ENCODE results near the gene TBC1D19. TPM values are rescaled to one million over a fixed set of nuclear protein-coding genes. Genes with fewer than 3 reads are reported as not detected.

The TBC1D19 gene
- total RNA-seq, 1 donor from 2014 or later = 4.5 TPM

GRCh38 chr4:26729027-26729426, 145.1 kb downstream of the TBC1D19 start:
- intact Hi-C loops (cut with micrococcal nuclease) = loop anchor here (10.0 kb wide), 1 partner anchor 164 kb away; no protein-coding TSS in a partner anchor
- Mint-ChIP-seq H3K36me3 (ENCODE audit: low read depth) (no peaks in the 10 kb centered on the region), H3K4me3 (ENCODE audit: low read depth) (no peak overlapping the region), H3K27me3 (ENCODE audit: low read depth) (peaks cover 4% of the 10 kb centered on the region), H3K9me3 (no peaks in the 10 kb centered on the region), H3K27ac (no peak overlapping the region), H3K4me1 (ENCODE audit: low read depth) (peaks cover 11% of the 10 kb centered on the region)
- DNase-seq (ENCODE audit: low spot score) = no peak

DNA sequence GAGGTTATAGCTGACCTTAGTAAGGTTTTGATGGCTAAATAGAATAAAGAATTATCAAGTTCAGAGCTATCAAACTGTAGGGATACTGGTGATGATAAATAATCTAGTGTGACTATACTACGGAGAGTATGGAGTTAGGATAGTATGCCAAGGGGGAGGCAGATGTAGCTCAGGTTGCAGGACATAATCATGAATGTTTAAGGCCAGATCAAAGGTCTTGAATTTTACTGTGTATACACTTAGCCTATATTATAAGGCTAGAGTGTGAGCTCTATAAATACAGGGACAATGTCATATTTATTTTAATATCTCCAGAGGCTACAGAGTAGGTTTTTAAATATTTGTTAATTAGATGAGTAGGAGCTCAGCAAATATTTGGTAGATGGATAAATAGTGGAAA, 145.7 kb downstream of the TBC1D19 start:
- no peak overlapping the region for H3K27ac Mint-ChIP-seq
- peaks cover 11% of the 10 kb centered on the region for H3K4me1 Mint-ChIP-seq (ENCODE audit: low read depth)
- intact Hi-C loops (cut with micrococcal nuclease) = loop anchor here (10.0 kb wide), 1 partner anchor 165 kb away; no protein-coding TSS in a partner anchor
- no peaks in the 10 kb centered on the region for H3K36me3 Mint-ChIP-seq (ENCODE audit: low read depth)
- peaks cover 4% of the 10 kb centered on the region for H3K27me3 Mint-ChIP-seq (ENCODE audit: low read depth)
- no peak for DNase-seq (ENCODE audit: low spot score)
- H3K4me3 Mint-ChIP-seq (ENCODE audit: low read depth) = no peak overlapping the region
- H3K9me3 Mint-ChIP-seq = no peaks in the 10 kb centered on the region

DNA sequence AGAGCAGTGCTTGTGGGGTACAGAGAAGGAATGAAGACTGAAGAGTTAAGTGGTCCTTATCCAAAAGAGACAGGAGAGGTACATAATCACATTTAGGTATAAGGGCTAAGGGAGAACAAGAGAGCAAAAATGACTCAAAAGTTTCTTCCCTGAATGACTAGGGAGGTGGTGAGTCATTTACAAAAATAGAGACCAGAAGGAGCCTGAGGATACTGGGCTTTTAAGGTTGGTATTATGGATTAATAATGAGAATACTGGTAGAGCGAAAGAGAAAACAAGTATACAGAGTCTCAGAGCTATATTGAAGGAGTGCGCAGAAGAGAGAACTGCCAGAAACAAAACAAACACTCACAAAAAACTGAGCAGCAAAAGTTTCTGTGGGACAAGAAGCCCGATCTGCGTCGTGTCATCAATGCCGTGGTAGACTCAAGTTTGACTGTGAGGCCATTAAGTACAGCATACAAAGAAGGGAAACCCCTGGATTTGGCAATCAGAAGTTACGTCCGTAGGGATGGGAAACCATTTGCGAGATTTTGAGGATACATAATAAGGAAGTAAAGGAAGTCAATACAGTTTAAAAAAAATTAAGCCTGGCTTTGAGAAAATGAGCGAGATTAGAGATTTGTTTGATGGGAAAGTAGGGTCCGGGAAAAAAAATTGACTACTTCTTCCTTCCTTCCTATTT, 147.6 kb downstream of the TBC1D19 start:
- Mint-ChIP-seq H3K4me1 (ENCODE audit: low read depth) (peaks cover 11% of the 10 kb centered on the region), H3K9me3 (no peaks in the 10 kb centered on the region), H3K27ac (no peak overlapping the region), H3K36me3 (ENCODE audit: low read depth) (no peaks in the 10 kb centered on the region), H3K27me3 (ENCODE audit: low read depth) (peaks cover 4% of the 10 kb centered on the region), H3K4me3 (ENCODE audit: low read depth) (no peak overlapping the region)
- intact Hi-C loops (cut with micrococcal nuclease) = loop anchor here (1.0 to 5.0 kb wide), 2 partner anchors 15 to 281 kb away; no protein-coding TSS in a partner anchor
- no peak for DNase-seq (ENCODE audit: low spot score)

DNA sequence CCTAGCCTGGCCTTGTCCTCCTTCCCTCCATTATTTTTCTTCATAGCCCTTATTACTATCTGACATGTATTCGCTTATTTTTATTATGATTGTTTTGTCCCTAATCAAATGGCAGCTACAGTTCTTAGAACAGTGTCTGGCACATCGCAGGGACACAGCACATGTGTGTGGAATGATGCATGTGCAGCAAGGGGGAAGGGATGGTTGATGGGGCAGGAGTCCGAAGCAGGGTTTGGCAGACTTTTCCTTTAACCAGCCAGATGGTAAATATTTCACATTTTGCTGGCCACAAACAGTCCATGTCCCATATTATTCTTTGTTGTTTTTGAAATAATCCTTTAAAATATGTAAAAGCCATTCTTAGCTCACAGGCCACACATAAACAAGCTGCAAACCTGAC, 148.5 kb downstream of the TBC1D19 start:
- Mint-ChIP-seq H3K27me3 (ENCODE audit: low read depth) (peaks cover 6% of the 10 kb centered on the region), H3K4me1 (ENCODE audit: low read depth) (peaks cover 11% of the 10 kb centered on the region), H3K9me3 (no peaks in the 10 kb centered on the region), H3K27ac (no peak overlapping the region), H3K4me3 (ENCODE audit: low read depth) (no peak overlapping the region), H3K36me3 (ENCODE audit: low read depth) (no peaks in the 10 kb centered on the region)
- intact Hi-C loops (cut with micrococcal nuclease) = loop anchor here (5.0 kb wide), 1 partner anchor 280 kb away; no protein-coding TSS in a partner anchor
- DNase-seq (ENCODE audit: low spot score) = no peak

- Mint-ChIP-seq H3K4me3 (ENCODE audit: low read depth) (no peak overlapping the region), H3K27me3 (ENCODE audit: low read depth) (peaks cover 8% of the 10 kb centered on the region), H3K9me3 (no peaks in the 10 kb centered on the region), H3K4me1 (ENCODE audit: low read depth) (peaks cover 1% of the 10 kb centered on the region), H3K27ac (no peak overlapping the region), H3K36me3 (ENCODE audit: low read depth) (no peaks in the 10 kb centered on the region)
- intact Hi-C loops (cut with micrococcal nuclease) = no loop called here
- no peak for DNase-seq (ENCODE audit: low spot score)
These were observed 152.7 kb downstream of the TBC1D19 start for GRCh38 chr4:26736621-26737020.

DNA sequence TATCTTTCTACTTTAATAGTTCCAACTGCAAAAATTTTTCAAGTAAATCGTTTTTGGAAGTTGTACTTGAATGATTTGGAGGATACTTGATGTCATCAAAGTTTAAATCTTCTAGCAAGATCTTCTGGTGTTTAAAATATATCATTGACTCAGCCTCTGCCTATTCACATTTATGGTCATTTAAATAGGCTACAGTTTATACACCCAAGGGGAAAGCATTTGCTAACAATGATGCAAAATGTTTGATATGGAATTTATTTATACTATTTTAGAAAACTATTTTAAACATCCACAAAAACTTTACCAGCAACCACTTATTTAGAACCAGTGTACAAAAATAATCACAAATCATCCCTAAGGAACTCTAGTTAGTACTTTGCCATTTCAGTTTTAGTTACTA, 153.5 kb downstream of the TBC1D19 start:
- no peak for DNase-seq (ENCODE audit: low spot score)
- intact Hi-C loops (cut with micrococcal nuclease) = no loop called here
- H3K36me3 Mint-ChIP-seq (ENCODE audit: low read depth) = no peaks in the 10 kb centered on the region
- H3K4me1 Mint-ChIP-seq (ENCODE audit: low read depth) = no peaks in the 10 kb centered on the region
- H3K27ac Mint-ChIP-seq = no peak overlapping the region
- no peak overlapping the region for H3K4me3 Mint-ChIP-seq (ENCODE audit: low read depth)
- H3K9me3 Mint-ChIP-seq = no peaks in the 10 kb centered on the region
- H3K27me3 Mint-ChIP-seq (ENCODE audit: low read depth) = peaks cover 12% of the 10 kb centered on the region

DNA sequence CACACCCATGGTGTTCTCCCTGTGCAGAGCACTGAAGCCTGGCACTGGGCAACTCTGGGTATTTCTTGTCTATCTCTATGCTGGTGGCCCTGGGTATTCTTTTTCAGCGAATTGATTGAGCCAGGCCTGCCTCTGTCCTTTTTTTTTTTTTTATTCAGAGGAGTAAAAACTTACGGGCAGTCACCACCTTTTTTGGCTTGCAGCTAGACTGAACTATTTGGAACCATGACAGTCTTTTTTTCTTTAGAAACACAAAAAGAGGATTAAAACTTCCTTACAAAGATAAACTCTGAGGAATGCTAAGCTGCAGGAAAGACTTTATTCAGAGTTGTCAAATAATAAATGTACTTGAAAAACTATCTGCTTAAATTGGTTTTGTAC, 157.6 kb downstream of the TBC1D19 start:
- no peak overlapping the region for H3K27ac Mint-ChIP-seq
- H3K4me1 Mint-ChIP-seq (ENCODE audit: low read depth) = peaks cover 4% of the 10 kb centered on the region
- no peak overlapping the region for H3K4me3 Mint-ChIP-seq (ENCODE audit: low read depth)
- intact Hi-C loops (cut with micrococcal nuclease) = loop anchor here (10.0 kb wide), 1 partner anchor 143 kb away; no protein-coding TSS in a partner anchor
- no peak for DNase-seq (ENCODE audit: low spot score)
- H3K36me3 Mint-ChIP-seq (ENCODE audit: low read depth) = peaks cover 5% of the 10 kb centered on the region
- peaks cover 5% of the 10 kb centered on the region for H3K9me3 Mint-ChIP-seq
- H3K27me3 Mint-ChIP-seq (ENCODE audit: low read depth) = peaks cover 20% of the 10 kb centered on the region

- H3K27ac Mint-ChIP-seq = no peak overlapping the region
- intact Hi-C loops (cut with micrococcal nuclease) = loop anchor here (1.0 to 10.0 kb wide), 6 partner anchors 16 to 265 kb away; no protein-coding TSS in a partner anchor
- no peak overlapping the region for H3K4me3 Mint-ChIP-seq (ENCODE audit: low read depth)
- H3K27me3 Mint-ChIP-seq (ENCODE audit: low read depth) = peaks cover 19% of the 10 kb centered on the region
- peaks cover 5% of the 10 kb centered on the region for H3K36me3 Mint-ChIP-seq (ENCODE audit: low read depth)
- H3K4me1 Mint-ChIP-seq (ENCODE audit: low read depth) = peaks cover 23% of the 10 kb centered on the region
- peaks cover 6% of the 10 kb centered on the region for H3K9me3 Mint-ChIP-seq
- DNase-seq (ENCODE audit: low spot score) = no peak
These were observed 162.9 kb downstream of the TBC1D19 start for GRCh38 chr4:26746802-26747213.

GRCh38 chr4:26748811-26749210, 164.9 kb downstream of the TBC1D19 start:
- H3K4me1 Mint-ChIP-seq (ENCODE audit: low read depth) = peaks cover 27% of the 10 kb centered on the region
- peaks cover 5% of the 10 kb centered on the region for H3K36me3 Mint-ChIP-seq (ENCODE audit: low read depth)
- intact Hi-C loops (cut with micrococcal nuclease) = loop anchor here (5.0 to 10.0 kb wide), 4 partner anchors 108 to 263 kb away; no protein-coding TSS in a partner anchor
- H3K4me3 Mint-ChIP-seq (ENCODE audit: low read depth) = no peak overlapping the region
- peaks cover 6% of the 10 kb centered on the region for H3K9me3 Mint-ChIP-seq
- H3K27ac Mint-ChIP-seq = no peak overlapping the region
- no peak for DNase-seq (ENCODE audit: low spot score)
- peaks cover 9% of the 10 kb centered on the region for H3K27me3 Mint-ChIP-seq (ENCODE audit: low read depth)

DNA sequence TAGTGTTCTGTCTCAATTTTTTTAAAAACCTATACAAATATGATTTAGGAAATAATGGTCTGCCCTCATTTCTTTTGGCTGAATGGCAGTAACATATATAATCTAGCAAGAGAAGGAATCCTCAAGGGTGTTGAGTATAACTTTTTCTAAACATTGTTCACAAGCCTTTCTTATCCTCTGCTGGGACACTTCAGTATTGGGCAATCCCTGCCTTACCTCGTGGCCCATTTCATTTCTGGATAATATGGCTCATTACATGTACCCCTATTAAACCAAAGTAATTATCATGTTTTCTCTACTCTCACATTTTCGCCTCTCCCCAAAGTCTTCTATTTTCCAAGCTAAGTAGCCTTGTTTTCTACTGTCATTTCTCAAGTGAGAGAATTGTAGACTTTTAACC, 166.0 kb downstream of the TBC1D19 start:
- Mint-ChIP-seq H3K27ac (no peak overlapping the region), H3K9me3 (peaks cover 6% of the 10 kb centered on the region), H3K4me1 (ENCODE audit: low read depth) (peaks cover 27% of the 10 kb centered on the region), H3K27me3 (ENCODE audit: low read depth) (peaks cover 8% of the 10 kb centered on the region), H3K4me3 (ENCODE audit: low read depth) (no peak overlapping the region), H3K36me3 (ENCODE audit: low read depth) (peaks cover 5% of the 10 kb centered on the region)
- intact Hi-C loops (cut with micrococcal nuclease) = loop anchor here (5.0 to 10.0 kb wide), 4 partner anchors 107 to 262 kb away; no protein-coding TSS in a partner anchor
- DNase-seq (ENCODE audit: low spot score) = no peak

DNA sequence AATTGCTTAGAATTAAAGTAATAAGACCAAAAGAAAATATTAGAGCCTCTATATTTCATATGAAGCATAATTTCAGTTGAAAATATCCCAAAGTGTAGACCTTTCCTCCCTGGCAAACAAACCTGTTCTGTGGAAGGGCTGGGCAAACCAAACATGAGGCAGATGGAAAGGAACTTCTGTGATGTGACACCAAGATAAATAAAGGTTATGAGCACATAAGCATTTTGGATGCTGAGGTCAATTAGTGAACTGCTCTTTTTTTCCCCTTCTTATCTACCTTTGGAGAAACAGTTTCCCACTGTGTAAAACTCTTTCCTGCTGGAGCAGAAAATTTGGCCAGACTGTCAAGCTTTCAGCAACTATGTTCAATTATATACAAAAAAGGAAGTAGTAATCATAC, 167.1 kb downstream of the TBC1D19 start:
- H3K36me3 Mint-ChIP-seq (ENCODE audit: low read depth) = peaks cover 5% of the 10 kb centered on the region
- intact Hi-C loops (cut with micrococcal nuclease) = no loop called here
- peaks cover 5% of the 10 kb centered on the region for H3K9me3 Mint-ChIP-seq
- H3K4me3 Mint-ChIP-seq (ENCODE audit: low read depth) = no peak overlapping the region
- DNase-seq (ENCODE audit: low spot score) = no peak
- H3K27me3 Mint-ChIP-seq (ENCODE audit: low read depth) = peaks cover 8% of the 10 kb centered on the region
- H3K27ac Mint-ChIP-seq = no peak overlapping the region
- H3K4me1 Mint-ChIP-seq (ENCODE audit: low read depth) = peaks cover 27% of the 10 kb centered on the region

GRCh38 chr4:26751838-26752237, 168.0 kb downstream of the TBC1D19 start:
- Mint-ChIP-seq H3K4me1 (ENCODE audit: low read depth) (peaks cover 21% of the 10 kb centered on the region), H3K27ac (no peak overlapping the region), H3K27me3 (ENCODE audit: low read depth) (peaks cover 5% of the 10 kb centered on the region), H3K4me3 (ENCODE audit: low read depth) (no peak overlapping the region), H3K9me3 (no peaks in the 10 kb centered on the region), H3K36me3 (ENCODE audit: low read depth) (no peaks in the 10 kb centered on the region)
- DNase-seq (ENCODE audit: low spot score) = no peak
- intact Hi-C loops (cut with micrococcal nuclease) = no loop called here

DNA sequence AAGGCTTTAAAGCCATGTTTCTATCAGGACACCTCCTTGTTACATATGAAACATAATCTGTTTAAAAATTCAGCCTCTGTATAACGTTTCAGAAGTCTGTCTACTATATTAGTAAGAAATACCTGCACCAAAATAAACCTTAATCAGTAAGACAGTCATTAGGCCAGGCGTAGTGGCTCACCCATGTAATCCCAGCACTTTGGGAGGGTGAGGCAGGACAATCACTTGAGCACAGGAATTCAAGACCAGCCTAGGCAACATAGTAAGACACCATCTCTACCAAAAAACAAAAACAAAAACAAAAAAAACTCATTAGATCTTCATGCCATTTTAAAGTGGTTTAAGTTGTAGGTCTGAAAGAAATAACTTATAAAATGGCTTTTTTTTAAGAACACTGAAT, 169.3 kb downstream of the TBC1D19 start:
- Mint-ChIP-seq H3K27me3 (ENCODE audit: low read depth) (peaks cover 9% of the 10 kb centered on the region), H3K9me3 (no peaks in the 10 kb centered on the region), H3K27ac (no peak overlapping the region), H3K4me3 (ENCODE audit: low read depth) (no peak overlapping the region), H3K4me1 (ENCODE audit: low read depth) (peaks cover 15% of the 10 kb centered on the region), H3K36me3 (ENCODE audit: low read depth) (no peaks in the 10 kb centered on the region)
- DNase-seq (ENCODE audit: low spot score) = no peak
- intact Hi-C loops (cut with micrococcal nuclease) = no loop called here
